Measurements from ENCODE around the gene GRIN2C. TPM values are rescaled to one million over a fixed set of nuclear protein-coding genes. Genes with fewer than 3 reads are reported as not detected.

GRIN2C gene
- total and polyA plus RNA-seq, 9 of the 15 experiments (the other 6 are each of a cell fraction or from before 2014, with no cell fraction given): under 0.01 to 0.33 (median 0.10) TPM; not detected in 2

DNA sequence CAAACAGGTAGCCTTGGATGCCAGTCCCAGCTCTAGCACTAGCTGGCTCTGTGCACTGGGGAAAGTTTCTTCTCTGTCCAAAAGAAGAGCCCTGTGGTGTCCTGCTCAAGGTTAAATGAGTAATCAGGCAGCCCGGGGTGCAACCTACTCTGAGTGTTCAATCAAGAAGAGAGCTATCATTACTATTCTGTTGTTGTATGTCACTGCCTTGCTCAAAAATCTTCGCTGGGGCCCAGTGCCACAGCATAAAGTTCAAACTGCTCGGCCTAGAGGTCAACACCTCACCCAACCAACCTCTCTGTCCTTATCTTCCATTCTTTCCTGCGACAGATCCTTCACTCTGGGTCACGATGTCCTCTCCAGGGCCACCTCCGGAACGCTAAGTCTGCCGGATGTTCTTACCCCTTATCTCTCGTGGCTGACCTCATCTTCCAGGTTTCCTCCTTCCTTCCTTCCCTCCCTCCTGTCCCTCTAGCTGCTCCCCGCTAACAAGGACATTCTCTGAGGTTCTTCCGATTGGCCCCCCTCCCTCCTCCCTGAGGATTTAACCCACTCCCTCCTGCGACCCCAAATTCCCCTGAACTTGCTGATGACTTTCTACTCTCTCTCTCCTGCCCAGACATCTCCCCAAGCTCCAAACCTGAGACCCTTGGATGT lies 8.7 kb upstream of the GRIN2C start (continued):
- no peak for TF ChIP-seq ZNF324 (CRISPR knock-in tag; IDR thresholded peaks at IDR 0.05)
- TF ChIP-seq, protein P1, sequence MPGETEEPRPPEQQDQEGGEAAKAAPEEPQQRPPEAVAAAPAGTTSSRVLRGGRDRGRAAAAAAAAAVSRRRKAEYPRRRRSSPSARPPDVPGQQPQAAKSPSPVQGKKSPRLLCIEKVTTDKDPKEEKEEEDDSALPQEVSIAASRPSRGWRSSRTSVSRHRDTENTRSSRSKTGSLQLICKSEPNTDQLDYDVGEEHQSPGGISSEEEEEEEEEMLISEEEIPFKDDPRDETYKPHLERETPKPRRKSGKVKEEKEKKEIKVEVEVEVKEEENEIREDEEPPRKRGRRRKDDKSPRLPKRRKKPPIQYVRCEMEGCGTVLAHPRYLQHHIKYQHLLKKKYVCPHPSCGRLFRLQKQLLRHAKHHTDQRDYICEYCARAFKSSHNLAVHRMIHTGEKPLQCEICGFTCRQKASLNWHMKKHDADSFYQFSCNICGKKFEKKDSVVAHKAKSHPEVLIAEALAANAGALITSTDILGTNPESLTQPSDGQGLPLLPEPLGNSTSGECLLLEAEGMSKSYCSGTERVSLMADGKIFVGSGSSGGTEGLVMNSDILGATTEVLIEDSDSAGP (CRISPR knock-in tag; IDR thresholded peaks at IDR 0.05): no peak
- TF ChIP-seq FOSL1 (tag; conservative IDR thresholded peaks at IDR 0.05): peak; percentile 85
- no peak for TF ChIP-seq ZNF780A (CRISPR knock-in tag; IDR thresholded peaks at IDR 0.05)
- no peak for TF ChIP-seq ATF1 (CRISPR knock-in tag; IDR thresholded peaks at IDR 0.05)
- peak; percentile 72 for TF ChIP-seq ATF1 (tag; IDR thresholded peaks at IDR 0.05)
- peak; percentile 48 for TF ChIP-seq NEUROD1 (IDR thresholded peaks at IDR 0.05; ENCODE audit: borderline replicate concordance, low read depth, low read length, partially characterized antibody)
- no peak for TF ChIP-seq CHD4 (IDR thresholded peaks at IDR 0.05; ENCODE audit: insufficient read depth, insufficient replicate concordance, low read depth, low read length, poor library complexity, severe bottlenecking)
- no peak for TF ChIP-seq MAFG (tag; conservative IDR thresholded peaks at IDR 0.05)
- TF ChIP-seq RBM17 (IDR thresholded peaks at IDR 0.05; ENCODE audit: borderline replicate concordance, low read depth, low read length): no peak
- TF ChIP-seq IRF2 (CRISPR knock-in tag; IDR thresholded peaks at IDR 0.05): no peak
- TF ChIP-seq HDGF (IDR thresholded peaks at IDR 0.05): 0 out of 2 replicates have a peak, but pooled peaks have one; percentile 90
- TF ChIP-seq BDP1 (IDR thresholded peaks at IDR 0.05; ENCODE audit: insufficient read depth, insufficient read length): no peak
- TF ChIP-seq ZNF589 (CRISPR knock-in tag; IDR thresholded peaks at IDR 0.05; ENCODE audit: low read depth): no peak; the same call in 1 of the 2 replicates
- TF ChIP-seq, protein P2, sequence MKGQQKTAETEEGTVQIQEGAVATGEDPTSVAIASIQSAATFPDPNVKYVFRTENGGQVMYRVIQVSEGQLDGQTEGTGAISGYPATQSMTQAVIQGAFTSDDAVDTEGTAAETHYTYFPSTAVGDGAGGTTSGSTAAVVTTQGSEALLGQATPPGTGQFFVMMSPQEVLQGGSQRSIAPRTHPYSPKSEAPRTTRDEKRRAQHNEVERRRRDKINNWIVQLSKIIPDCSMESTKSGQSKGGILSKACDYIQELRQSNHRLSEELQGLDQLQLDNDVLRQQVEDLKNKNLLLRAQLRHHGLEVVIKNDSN (CRISPR knock-in tag; IDR thresholded peaks at IDR 0.05): peak; percentile 24; the same call in 1 of the 2 replicates
- TF ChIP-seq NFXL1 (CRISPR knock-in tag; IDR thresholded peaks at IDR 0.05): no peak
- no peak for TF ChIP-seq TEAD2 (tag; IDR thresholded peaks at IDR 0.05)
- TF ChIP-seq, protein P3, sequence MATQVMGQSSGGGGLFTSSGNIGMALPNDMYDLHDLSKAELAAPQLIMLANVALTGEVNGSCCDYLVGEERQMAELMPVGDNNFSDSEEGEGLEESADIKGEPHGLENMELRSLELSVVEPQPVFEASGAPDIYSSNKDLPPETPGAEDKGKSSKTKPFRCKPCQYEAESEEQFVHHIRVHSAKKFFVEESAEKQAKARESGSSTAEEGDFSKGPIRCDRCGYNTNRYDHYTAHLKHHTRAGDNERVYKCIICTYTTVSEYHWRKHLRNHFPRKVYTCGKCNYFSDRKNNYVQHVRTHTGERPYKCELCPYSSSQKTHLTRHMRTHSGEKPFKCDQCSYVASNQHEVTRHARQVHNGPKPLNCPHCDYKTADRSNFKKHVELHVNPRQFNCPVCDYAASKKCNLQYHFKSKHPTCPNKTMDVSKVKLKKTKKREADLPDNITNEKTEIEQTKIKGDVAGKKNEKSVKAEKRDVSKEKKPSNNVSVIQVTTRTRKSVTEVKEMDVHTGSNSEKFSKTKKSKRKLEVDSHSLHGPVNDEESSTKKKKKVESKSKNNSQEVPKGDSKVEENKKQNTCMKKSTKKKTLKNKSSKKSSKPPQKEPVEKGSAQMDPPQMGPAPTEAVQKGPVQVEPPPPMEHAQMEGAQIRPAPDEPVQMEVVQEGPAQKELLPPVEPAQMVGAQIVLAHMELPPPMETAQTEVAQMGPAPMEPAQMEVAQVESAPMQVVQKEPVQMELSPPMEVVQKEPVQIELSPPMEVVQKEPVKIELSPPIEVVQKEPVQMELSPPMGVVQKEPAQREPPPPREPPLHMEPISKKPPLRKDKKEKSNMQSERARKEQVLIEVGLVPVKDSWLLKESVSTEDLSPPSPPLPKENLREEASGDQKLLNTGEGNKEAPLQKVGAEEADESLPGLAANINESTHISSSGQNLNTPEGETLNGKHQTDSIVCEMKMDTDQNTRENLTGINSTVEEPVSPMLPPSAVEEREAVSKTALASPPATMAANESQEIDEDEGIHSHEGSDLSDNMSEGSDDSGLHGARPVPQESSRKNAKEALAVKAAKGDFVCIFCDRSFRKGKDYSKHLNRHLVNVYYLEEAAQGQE (IDR thresholded peaks at IDR 0.05; ENCODE audit: borderline replicate concordance): peak; percentile 14; the same call in 1 of the 2 replicates
- TF ChIP-seq, protein P3 (CRISPR knock-in tag; IDR thresholded peaks at IDR 0.05; ENCODE audit: low read depth): no peak

Data from K562 (cell line).